ENCODE measurements around the gene R3HDM2.
"Not testable (repeated sequence)": the region's sequence is repeated elsewhere in the genome, so short reads cannot be mapped to it uniquely, and the experiment has no call there.

R3HDM2 gene

GRCh38 chr12:57312287-57312686 lies 118.6 kb downstream of the R3HDM2 start:
- H3K36me3 Mint-ChIP-seq = peaks cover 9 to 11% of the 10 kb centered on the region in 2 donors
- not testable (repeated sequence) for H3K4me1 Mint-ChIP-seq; H3K27me3 Mint-ChIP-seq; H3K27ac Mint-ChIP-seq; ATAC-seq (replicated peaks); H3K9me3 Mint-ChIP-seq; DNase-seq; H3K4me3 Mint-ChIP-seq

- no peaks in the 10 kb centered on the region for H3K27me3 Mint-ChIP-seq
- no peak for ATAC-seq (replicated peaks)
- no peak for DNase-seq
- H3K27ac Mint-ChIP-seq = peak overlapping the region; percentile 62
- H3K4me1 Mint-ChIP-seq = peaks cover 2 to 5% of the 10 kb centered on the region in 2 donors
- peaks cover 18 to 24% of the 10 kb centered on the region in 2 donors for H3K36me3 Mint-ChIP-seq
- H3K4me3 Mint-ChIP-seq = no peak overlapping the region
- no peaks in the 10 kb centered on the region for H3K9me3 Mint-ChIP-seq
These were observed 121.4 kb downstream of the R3HDM2 start for GRCh38 chr12:57309420-57309819.

DNA sequence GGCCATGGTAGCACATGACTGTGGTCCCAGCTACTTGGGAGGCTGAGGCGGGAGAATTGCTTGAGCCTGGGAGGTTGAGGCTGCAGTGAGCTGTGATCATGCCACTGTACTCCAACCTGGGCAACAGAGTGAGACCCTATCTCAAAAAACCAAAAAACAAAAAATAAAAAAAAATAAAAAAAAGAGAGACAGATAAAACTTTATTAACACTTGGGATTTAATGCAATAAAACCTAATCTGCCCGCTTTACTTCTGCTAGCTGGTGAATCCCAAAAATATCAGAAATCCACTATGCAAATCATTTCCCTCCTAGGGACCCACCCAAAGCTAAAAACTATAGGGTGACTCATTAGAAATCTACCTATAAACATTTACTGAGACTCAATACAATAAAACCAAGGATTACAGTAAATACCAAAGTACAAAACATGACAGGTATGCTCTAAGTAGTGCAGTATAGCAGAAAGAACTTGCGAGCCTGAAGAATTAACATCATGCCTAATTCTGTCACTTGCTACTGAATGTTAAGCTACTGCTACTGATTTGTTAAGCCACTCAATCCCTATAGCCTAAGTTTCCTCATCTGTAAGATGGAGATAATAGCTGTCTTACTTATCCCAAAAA lies 129.8 kb downstream of the R3HDM2 start:
- no peaks in the 10 kb centered on the region for H3K4me1 Mint-ChIP-seq
- H3K36me3 Mint-ChIP-seq = peaks cover 37 to 56% of the 10 kb centered on the region in 2 donors
- no peaks in the 10 kb centered on the region for H3K27me3 Mint-ChIP-seq
- ATAC-seq (replicated peaks) (no peak), DNase-seq (no peak)
- no peaks in the 10 kb centered on the region for H3K9me3 Mint-ChIP-seq
- H3K4me3 Mint-ChIP-seq = no peak overlapping the region
- H3K27ac Mint-ChIP-seq = no peak overlapping the region

GRCh38 chr12:57299514-57300016 lies 131.3 kb downstream of the R3HDM2 start:
- Mint-ChIP-seq H3K27ac (no peak overlapping the region), H3K4me3 (no peak overlapping the region), H3K27me3 (no peaks in the 10 kb centered on the region), H3K9me3 (no peaks in the 10 kb centered on the region), H3K4me1 (no peaks in the 10 kb centered on the region), H3K36me3 (peaks cover 30 to 51% of the 10 kb centered on the region in 2 donors)
- DNase-seq (no peak), ATAC-seq (replicated peaks) (no peak)

GRCh38 chr12:57296291-57296690 lies 134.6 kb downstream of the R3HDM2 start:
- Mint-ChIP-seq H3K36me3 (peaks cover 19 to 50% of the 10 kb centered on the region in 2 donors), H3K4me3 (no peak overlapping the region), H3K9me3 (no peaks in the 10 kb centered on the region), H3K27me3 (no peaks in the 10 kb centered on the region), H3K27ac (no peak overlapping the region), H3K4me1 (peaks cover 0 to 1% of the 10 kb centered on the region in 2 donors)
- ATAC-seq (replicated peaks) (no peak), DNase-seq (no peak)

GRCh38 chr12:57282073-57282472 lies 148.8 kb downstream of the R3HDM2 start:
- peaks cover 44 to 60% of the 10 kb centered on the region in 2 donors for H3K4me1 Mint-ChIP-seq
- peaks cover 35 to 76% of the 10 kb centered on the region in 2 donors for H3K36me3 Mint-ChIP-seq

GRCh38 chr12:57280211-57281062 lies 150.4 kb downstream of the R3HDM2 start:
- Mint-ChIP-seq H3K36me3 (peaks cover 32 to 74% of the 10 kb centered on the region in 2 donors), H3K4me1 (peaks cover 33 to 53% of the 10 kb centered on the region in 2 donors), H3K27ac (peak overlapping the region; percentile 96), H3K9me3 (no peaks in the 10 kb centered on the region), H3K27me3 (no peaks in the 10 kb centered on the region), H3K4me3 (peak overlapping the region; percentile 75 to 76)
- ATAC-seq (replicated peaks) (peak; percentile 97 to 98), DNase-seq (peak; percentile 83)

More at GRCh38 chr12:57282073-57282472, 148.8 kb downstream of the R3HDM2 start:
- not testable (repeated sequence) for H3K27me3 Mint-ChIP-seq; H3K9me3 Mint-ChIP-seq; ATAC-seq (replicated peaks); H3K4me3 Mint-ChIP-seq; H3K27ac Mint-ChIP-seq; DNase-seq

GRCh38 chr12:57278465-57279381 lies 152.1 kb downstream of the R3HDM2 start:
- no peak for ATAC-seq (replicated peaks)
- Mint-ChIP-seq H3K9me3 (no peaks in the 10 kb centered on the region), H3K4me1 (peaks cover 27 to 47% of the 10 kb centered on the region in 2 donors), H3K4me3 (no peak overlapping the region), H3K27ac (peak overlapping the region; percentile 44), H3K27me3 (no peaks in the 10 kb centered on the region), H3K36me3 (peaks cover 29 to 70% of the 10 kb centered on the region in 2 donors)
- DNase-seq = no peak

- H3K27ac Mint-ChIP-seq = no peak overlapping the region
- H3K4me3 Mint-ChIP-seq = no peak overlapping the region
- H3K36me3 Mint-ChIP-seq = peaks cover 36 to 69% of the 10 kb centered on the region in 2 donors
- peaks cover 22 to 40% of the 10 kb centered on the region in 2 donors for H3K4me1 Mint-ChIP-seq
- H3K27me3 Mint-ChIP-seq = no peaks in the 10 kb centered on the region
- no peak for ATAC-seq (replicated peaks)
- no peak for DNase-seq
- H3K9me3 Mint-ChIP-seq = no peaks in the 10 kb centered on the region
These were observed 153.8 kb downstream of the R3HDM2 start for GRCh38 chr12:57276935-57277563.

DNA sequence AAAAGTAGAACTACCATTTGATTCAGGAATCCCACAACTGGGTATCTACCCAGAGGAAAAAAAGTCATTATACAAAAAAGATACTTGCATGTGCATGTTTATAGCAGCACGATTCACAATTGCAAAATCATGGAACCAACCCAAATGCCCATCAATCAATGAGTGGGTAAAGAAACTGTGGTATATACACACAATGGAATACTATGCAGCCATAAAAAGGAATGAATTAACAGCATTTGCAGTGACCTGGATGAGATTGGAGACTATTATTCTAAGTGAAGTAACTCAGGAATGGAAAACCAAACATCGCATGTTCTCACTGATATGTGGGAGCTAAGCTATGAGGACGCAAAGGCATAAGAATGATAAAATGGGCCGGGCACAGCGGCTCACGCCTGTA lies 154.6 kb downstream of the R3HDM2 start:
- not testable (repeated sequence) for H3K27me3 Mint-ChIP-seq; ATAC-seq (replicated peaks); H3K9me3 Mint-ChIP-seq; DNase-seq; H3K27ac Mint-ChIP-seq; H3K4me3 Mint-ChIP-seq
- peaks cover 38 to 65% of the 10 kb centered on the region in 2 donors for H3K36me3 Mint-ChIP-seq
- H3K4me1 Mint-ChIP-seq = peaks cover 21 to 33% of the 10 kb centered on the region in 2 donors

DNA sequence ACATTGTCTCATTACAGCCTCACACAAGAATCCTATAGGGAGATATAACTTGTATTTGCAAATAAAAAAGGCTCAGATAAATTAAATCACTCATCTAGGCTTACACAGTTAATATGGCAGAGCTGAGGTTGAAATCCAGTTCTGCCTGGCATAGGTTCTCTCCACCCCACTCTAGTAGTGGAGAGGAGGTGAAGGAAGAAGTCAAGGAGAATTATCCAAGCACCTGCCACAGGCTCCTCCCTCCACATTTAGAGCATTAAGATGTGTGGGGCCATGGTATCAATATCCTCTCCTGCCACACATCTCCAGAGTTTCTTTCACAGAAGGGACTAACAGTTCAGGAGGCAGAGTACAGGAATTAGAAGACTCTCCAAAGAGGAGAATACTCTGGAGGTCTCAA lies 157.3 kb downstream of the R3HDM2 start:
- no peak for ATAC-seq (replicated peaks)
- H3K36me3 Mint-ChIP-seq = peaks cover 38 to 64% of the 10 kb centered on the region in 2 donors
- no peak overlapping the region for H3K4me3 Mint-ChIP-seq
- H3K9me3 Mint-ChIP-seq = no peaks in the 10 kb centered on the region
- H3K4me1 Mint-ChIP-seq = peaks cover 3 to 11% of the 10 kb centered on the region in 2 donors
- DNase-seq = no peak
- no peaks in the 10 kb centered on the region for H3K27me3 Mint-ChIP-seq
- H3K27ac Mint-ChIP-seq = no peak overlapping the region

DNA sequence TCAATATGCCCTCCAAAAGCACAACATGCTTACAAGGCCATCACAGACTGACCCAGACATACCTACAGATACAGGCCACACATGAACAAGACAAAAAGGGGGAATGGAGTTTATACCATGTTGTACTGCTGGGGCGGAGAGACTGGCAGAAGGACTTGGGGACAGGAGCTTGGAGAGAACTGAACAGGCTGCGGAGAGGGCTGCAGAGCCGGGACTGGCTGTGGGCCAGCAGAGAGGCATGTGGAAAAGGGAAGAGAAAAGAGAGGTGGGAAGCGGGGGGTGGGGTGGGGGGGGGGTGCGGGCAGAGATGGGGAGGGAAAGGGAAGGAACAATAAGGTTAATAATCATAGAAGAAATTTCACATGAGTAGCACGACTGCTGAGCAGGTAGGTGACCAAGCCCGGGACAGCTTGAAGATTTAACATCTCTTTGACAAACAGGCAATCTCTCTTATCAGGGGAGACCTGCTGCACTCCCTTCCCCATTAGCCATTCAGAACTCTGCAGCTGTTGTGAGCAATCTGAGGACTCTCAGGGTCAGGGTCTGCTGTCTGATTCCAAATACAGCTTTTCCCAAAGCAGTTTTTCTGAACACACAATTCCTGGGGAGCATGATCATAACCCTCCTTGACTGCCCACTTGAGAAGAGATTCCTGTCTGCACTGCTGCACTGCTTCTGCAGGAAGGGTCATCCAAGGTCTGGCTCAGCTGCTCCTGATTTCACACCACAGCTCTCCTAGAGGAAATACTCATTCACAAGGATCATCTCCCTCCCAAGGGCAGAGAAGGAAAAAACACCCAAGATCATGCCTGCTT lies 158.3 kb downstream of the R3HDM2 start:
- peaks cover 33 to 60% of the 10 kb centered on the region in 2 donors for H3K36me3 Mint-ChIP-seq
- peaks cover 4 to 8% of the 10 kb centered on the region in 2 donors for H3K4me1 Mint-ChIP-seq
- no peak for ATAC-seq (replicated peaks)
- no peak overlapping the region for H3K27ac Mint-ChIP-seq
- no peaks in the 10 kb centered on the region for H3K27me3 Mint-ChIP-seq
- DNase-seq = no peak
- H3K9me3 Mint-ChIP-seq = no peaks in the 10 kb centered on the region
- no peak overlapping the region for H3K4me3 Mint-ChIP-seq

- no peak overlapping the region for H3K27ac Mint-ChIP-seq
- no peak for ATAC-seq (replicated peaks)
- H3K36me3 Mint-ChIP-seq = peaks cover 34 to 58% of the 10 kb centered on the region in 2 donors
- H3K27me3 Mint-ChIP-seq = no peaks in the 10 kb centered on the region
- DNase-seq = no peak
- peaks cover 6 to 11% of the 10 kb centered on the region in 2 donors for H3K4me1 Mint-ChIP-seq
- H3K4me3 Mint-ChIP-seq = no peak overlapping the region
- no peaks in the 10 kb centered on the region for H3K9me3 Mint-ChIP-seq
These were observed 159.8 kb downstream of the R3HDM2 start for GRCh38 chr12:57270966-57271470.
